Measurements from ENCODE around the gene PDCD5. TPM values are rescaled to one million over a fixed set of nuclear protein-coding genes. Genes with fewer than 3 reads are reported as not detected.

Gene PDCD5
- total RNA-seq, 1 donor from 2014 or later: 213 TPM

GRCh38 chr19:32630338-32630737, 49.3 kb downstream of the PDCD5 start:
- H3K27me3 Mint-ChIP-seq: no peaks in the 10 kb centered on the region
- H3K27ac Mint-ChIP-seq: no peak overlapping the region
- H3K4me1 Mint-ChIP-seq: no peaks in the 10 kb centered on the region
- H3K4me3 Mint-ChIP-seq: no peak overlapping the region
- H3K36me3 Mint-ChIP-seq (ENCODE audit: low read depth): peaks cover 11% of the 10 kb centered on the region
- H3K9me3 Mint-ChIP-seq: no peaks in the 10 kb centered on the region
- no peak for DNase-seq
- intact Hi-C loops (cut with micrococcal nuclease): no loop called here

- intact Hi-C loops (cut with micrococcal nuclease): no loop called here
- Mint-ChIP-seq H3K9me3 (no peaks in the 10 kb centered on the region), H3K4me3 (no peak overlapping the region)
Measured at GRCh38 chr19:32631381-32631780, 50.4 kb downstream of the PDCD5 start.

More at GRCh38 chr19:32631381-32631780, 50.4 kb downstream of the PDCD5 start:
- Mint-ChIP-seq H3K4me1 (no peaks in the 10 kb centered on the region), H3K27me3 (no peaks in the 10 kb centered on the region), H3K27ac (no peak overlapping the region), H3K36me3 (ENCODE audit: low read depth) (peaks cover 16% of the 10 kb centered on the region)
- no peak for DNase-seq

Other genes starting within 250 kb of the PDCD5 start
- 33.1 and 34.7 TPM in 2 replicates for gene ZNF507, start 235.6 kb upstream of the PDCD5 start, total RNA-seq
- gene DPY19L3, start 175.4 kb upstream of the PDCD5 start, total RNA-seq: 19.1 and 19.5 TPM in 2 replicates
- gene ANKRD27, start 94.0 kb downstream of the PDCD5 start, total RNA-seq: 34.2 and 35.1 TPM in 2 replicates
- 0.14 and 0.21 TPM in 2 replicates for gene RGS9BP, start 94.7 kb downstream of the PDCD5 start, total RNA-seq
- gene NUDT19, start 110.6 kb downstream of the PDCD5 start, total RNA-seq: 25.3 and 25.9 TPM in 2 replicates
- 0.05 and 0.12 TPM in 2 replicates for gene TDRD12, start 138.6 kb downstream of the PDCD5 start, total RNA-seq